NCI-H526 treated with DMSO at 0.1 percent for 48 hours (cell line): ENCODE results near the gene TEX22.
"Not testable (repeated sequence)": the region's sequence is repeated elsewhere in the genome, so short reads cannot be mapped to it uniquely, and the experiment has no call there.

Source experiments
- DNase-seq: peaks from one replicate; lab custom pipeline; 2025; lab: John Stamatoyannopoulos, UW

Gene TEX22, protein sequence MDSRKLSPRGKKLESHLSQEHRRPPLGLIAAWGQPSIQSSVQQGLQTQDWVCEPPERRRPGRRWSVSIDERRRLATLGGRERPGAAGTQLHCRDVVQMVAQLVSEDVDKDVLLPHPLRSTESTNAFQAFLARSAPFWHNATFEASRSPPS

GRCh38 chr14:105398044-105398725 lies at the start of gene TEX22:
Gene TEX22 (plus strand): TSS chr14:105398538. CDS start chr14:105399341, 803 bp downstream.
- peak; percentile 71 for DNase-seq

DNA sequence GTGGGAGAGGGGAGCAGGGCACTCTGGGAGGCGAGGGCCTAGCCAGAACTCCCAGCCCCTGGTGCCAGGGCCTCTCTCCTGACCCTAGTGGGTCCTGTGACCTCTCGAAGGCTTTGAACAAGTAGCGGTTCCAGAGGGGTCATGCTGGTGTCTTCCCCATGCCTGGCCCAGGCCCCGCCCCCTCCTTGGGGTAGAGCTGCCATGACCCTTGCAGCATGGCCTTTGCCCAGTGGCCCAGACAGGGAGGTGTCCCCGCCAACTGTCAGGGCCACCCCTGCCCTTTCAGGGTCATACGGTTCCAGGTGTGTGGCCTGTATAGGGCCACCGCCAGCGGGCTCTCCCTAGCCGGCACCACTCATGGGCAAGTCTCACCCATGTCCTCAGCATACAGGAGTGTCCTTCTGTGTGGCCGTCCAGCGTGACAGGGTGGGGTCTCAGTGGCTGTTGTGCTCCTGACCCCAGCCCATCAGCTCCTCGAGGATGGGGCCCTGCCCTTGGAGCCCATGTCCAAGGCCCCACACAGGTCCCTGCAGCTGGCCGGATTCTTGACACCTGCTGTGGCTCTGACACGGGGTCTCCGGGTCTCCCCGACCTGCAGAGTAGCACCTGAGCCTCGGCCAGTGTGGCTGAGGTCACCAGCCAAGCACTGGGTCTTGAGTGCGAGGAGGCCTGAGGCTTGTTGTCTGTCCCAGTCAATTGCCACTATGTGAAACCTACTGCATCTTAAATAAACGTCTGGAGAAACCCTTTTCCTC lies 49.2 kb upstream of the TEX22 start:
- DNase-seq: no peak

DNA sequence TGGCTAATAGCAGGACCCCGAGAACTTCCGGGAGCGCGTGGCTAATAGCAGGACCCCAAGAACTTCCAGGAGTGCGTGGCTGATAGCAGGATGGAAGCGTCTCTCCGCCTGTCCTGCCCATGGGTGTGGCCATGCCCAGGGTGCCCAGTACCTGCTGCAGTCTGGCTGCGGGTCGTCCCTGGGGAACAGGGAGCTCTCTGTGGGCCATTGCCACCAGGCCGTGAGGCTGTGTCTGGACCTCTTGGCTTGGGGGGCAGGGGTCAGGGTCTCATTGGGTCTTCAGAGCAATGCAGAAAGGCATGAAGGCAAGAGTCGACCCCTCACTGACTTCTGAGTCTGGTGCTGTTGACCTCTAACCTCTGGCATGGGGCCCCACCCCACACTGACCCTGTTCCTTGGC lies 48.3 kb upstream of the TEX22 start:
- DNase-seq: no peak

GRCh38 chr14:105350450-105351244 lies 47.7 kb upstream of the TEX22 start:
- no peak for DNase-seq

DNA sequence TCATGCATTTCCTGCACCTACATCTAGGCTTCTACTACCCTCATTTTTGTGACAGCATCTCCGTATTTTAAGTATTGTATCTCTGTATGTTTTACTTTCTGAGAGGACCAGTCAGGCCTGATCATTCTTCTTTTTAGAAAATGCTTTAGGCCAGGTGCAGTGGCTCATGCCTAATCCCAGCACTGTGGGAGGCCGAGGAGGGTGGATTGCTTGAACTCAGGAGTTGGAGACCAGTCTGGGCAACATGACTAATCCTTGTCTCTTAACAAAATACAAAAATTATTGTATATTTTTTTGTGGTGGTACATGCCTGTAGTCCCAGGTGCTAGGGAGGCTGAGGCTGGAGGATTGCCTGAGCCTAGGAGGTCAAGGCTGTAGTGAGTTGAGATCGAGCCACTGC lies 46.9 kb upstream of the TEX22 start:
- DNase-seq: no peak

GRCh38 chr14:105351920-105352851 lies 46.2 kb upstream of the TEX22 start:
- DNase-seq: peak; percentile 72

- DNase-seq: no peak
Observed at GRCh38 chr14:105353136-105353535, 45.2 kb upstream of the TEX22 start.

DNA sequence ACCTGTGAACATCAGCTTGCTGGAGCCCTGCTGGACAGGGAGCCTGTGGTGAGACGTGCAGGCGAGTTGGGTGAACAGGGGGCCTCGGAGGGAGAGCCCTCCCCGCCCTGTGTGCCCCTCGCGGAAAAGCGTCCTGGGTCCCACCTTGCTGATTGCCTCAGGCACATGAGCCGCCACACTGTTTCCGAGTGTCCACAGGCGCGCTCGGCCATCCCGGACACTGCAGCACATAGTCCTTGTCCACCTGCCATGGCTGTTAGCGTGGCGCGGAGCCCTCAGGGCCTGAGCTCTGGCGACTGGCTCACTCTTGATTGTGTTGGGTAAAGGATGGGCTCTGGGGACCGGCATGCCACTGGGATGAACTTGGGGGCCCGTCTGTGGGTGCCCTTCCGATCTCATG lies 43.8 kb upstream of the TEX22 start:
- no peak for DNase-seq

DNA sequence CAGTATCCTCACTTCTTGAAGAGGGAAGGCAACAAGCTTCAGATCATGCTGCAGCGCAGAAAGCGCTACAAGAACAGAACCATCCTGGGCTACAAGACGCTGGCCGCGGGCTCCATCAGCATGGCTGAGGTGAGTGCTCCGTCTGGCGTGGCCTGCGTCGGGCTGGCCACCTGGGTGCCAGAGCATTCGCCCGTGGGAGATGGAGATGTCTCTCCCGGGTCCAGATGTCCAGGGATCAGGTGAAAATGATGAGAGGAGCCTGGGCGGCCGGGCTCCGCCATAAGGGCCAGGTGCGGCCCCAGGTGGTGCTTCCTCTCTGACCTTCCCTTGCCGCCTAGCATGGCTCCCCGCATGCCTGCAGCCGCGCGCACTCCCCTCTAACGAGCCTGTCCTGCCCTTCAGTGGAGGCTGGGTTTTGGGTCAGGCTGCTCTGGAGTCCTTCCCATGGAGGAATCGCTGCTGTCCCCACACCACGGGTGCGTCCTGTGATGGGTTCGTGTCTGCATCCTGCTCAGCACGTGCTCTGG lies 43.2 kb upstream of the TEX22 start:
- DNase-seq: no peak

GRCh38 chr14:105355850-105356604 lies 42.3 kb upstream of the TEX22 start:
- no peak for DNase-seq

GRCh38 chr14:105356927-105357326 lies 41.4 kb upstream of the TEX22 start:
- no peak for DNase-seq

GRCh38 chr14:105357626-105358025 lies 40.7 kb upstream of the TEX22 start:
- DNase-seq: no peak

GRCh38 chr14:105358140-105358846 lies 40.0 kb upstream of the TEX22 start:
- DNase-seq: no peak

DNA sequence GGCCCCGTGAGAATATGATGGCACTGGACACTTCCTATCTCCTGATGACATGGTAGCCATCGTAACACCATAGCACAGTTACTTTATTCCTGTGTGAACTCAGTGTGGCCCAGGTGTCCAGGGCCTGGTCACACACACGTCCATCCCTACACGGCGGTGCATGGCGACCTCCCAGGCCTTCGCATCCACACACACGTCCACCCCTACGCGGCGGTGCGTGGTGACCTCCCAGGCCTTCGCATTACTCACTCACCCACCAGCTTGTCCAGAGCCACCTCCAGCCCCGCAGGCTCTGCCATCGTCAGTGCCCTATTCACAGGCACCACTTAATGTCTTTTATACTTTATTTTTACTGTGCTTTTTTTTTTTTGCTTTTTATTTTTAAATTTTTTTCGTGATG lies 39.4 kb upstream of the TEX22 start:
- no peak for DNase-seq

DNA sequence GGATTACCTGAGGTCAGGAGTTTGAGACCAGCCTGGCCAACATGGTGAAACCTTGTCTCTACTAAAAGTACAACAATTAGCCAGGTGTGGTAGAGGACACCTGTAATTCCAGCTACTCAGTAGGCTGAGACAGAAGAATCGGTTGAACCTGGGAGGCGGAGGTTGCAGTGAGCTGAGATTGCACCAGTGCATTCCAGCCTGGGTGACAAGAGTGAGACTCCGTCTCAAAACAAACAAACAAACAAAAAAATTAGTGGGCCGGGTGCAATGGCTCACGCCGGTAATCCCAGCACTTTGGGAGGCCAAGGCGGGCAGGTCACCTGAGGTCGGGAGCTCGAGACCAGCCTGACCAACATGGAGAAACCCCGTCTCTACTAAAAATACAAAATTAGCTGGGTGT lies 36.9 kb upstream of the TEX22 start:
- DNase-seq: not testable (repeated sequence)

GRCh38 chr14:105363847-105364708 lies 34.3 kb upstream of the TEX22 start:
- peak; percentile 3 for DNase-seq

- DNase-seq: no peak
Observed at GRCh38 chr14:105365101-105365500, 33.2 kb upstream of the TEX22 start.

- no peak for DNase-seq
Observed at GRCh38 chr14:105365681-105366080, 32.7 kb upstream of the TEX22 start.
